Endothelial cell of umbilical vein (primary cell): ENCODE results near the gene SNCA.

Experiments used
- POLR2A ChIP-seq: IDR thresholded peaks from 2 replicates; pipeline ENCODE4 v1.6.1; 2012; ENCODE audit warnings: low read depth, mild to moderate bottlenecking, control low read depth, low read length
- POLR2AphosphoS5 ChIP-seq: IDR thresholded peaks from 2 replicates; pipeline ENCODE4 v1.6.1; 2012; ENCODE audit warnings: low read depth, mild to moderate bottlenecking, control low read depth, low read length, moderate library complexity; ENCODE audit not compliant: insufficient read depth
- TF ChIP-seq, protein P1 (sequence below), 2 donors: IDR thresholded peaks; 1 replicate in 1 of 2; 2 replicates in 1 of 2; pipeline ENCODE4 v1.5.1; 2011; ENCODE audit warnings: low read length in 2 of 2, mild to moderate bottlenecking in 2 of 2, moderate library complexity in 2 of 2, control low read depth in 1 of 2, inconsistent platforms in 1 of 2, low read depth in 1 of 2; ENCODE audit not compliant: insufficient read depth in 1 of 2; ENCODE audit errors: extremely low read depth in 1 of 2

GRCh38 chr4:89837993-89838390 lies 1.0 kb upstream of the SNCA start:
- TF ChIP-seq, protein P1, sequence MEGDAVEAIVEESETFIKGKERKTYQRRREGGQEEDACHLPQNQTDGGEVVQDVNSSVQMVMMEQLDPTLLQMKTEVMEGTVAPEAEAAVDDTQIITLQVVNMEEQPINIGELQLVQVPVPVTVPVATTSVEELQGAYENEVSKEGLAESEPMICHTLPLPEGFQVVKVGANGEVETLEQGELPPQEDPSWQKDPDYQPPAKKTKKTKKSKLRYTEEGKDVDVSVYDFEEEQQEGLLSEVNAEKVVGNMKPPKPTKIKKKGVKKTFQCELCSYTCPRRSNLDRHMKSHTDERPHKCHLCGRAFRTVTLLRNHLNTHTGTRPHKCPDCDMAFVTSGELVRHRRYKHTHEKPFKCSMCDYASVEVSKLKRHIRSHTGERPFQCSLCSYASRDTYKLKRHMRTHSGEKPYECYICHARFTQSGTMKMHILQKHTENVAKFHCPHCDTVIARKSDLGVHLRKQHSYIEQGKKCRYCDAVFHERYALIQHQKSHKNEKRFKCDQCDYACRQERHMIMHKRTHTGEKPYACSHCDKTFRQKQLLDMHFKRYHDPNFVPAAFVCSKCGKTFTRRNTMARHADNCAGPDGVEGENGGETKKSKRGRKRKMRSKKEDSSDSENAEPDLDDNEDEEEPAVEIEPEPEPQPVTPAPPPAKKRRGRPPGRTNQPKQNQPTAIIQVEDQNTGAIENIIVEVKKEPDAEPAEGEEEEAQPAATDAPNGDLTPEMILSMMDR (IDR thresholded peaks at IDR 0.05; ENCODE audit: extremely low read depth in 1 of 2, insufficient read depth in 1 of 2, low read depth in 1 of 2, low read length in 2 of 2) = no peak
- TF ChIP-seq POLR2AphosphoS5 (no peak), POLR2A (no peak)
